ENCODE measurements around the gene EGFL8. TPM values are rescaled to one million over a fixed set of nuclear protein-coding genes. Genes with fewer than 3 reads are reported as not detected.
A peak's percentile ranks its signal among the peaks of the same experiment; 100 is the strongest.

The EGFL8 gene
- total and polyA plus RNA-seq, 9 of the 15 experiments (the other 6 are each of a cell fraction or from before 2014, with no cell fraction given) = 2.2 to 47.4 (median 14.2) TPM

GRCh38 chr6:32131439-32131948 lies 32.9 kb upstream of the EGFL8 start (continued):
- TF ChIP-seq ZNF318 (IDR thresholded peaks at IDR 0.05; ENCODE audit: borderline replicate concordance in 1 of 2, low read depth in 1 of 2) (no peak), NUFIP1 (IDR thresholded peaks at IDR 0.05; ENCODE audit: partially characterized antibody) (no peak), EZH2 (IDR thresholded peaks at IDR 0.05; ENCODE audit: borderline replicate concordance, low read depth, low read length) (peak; percentile 82; the same call in 1 of the 2 replicates), ERF (CRISPR knock-in tag; IDR thresholded peaks at IDR 0.05) (no peak), ARNT (IDR thresholded peaks at IDR 0.05) (peak; percentile 98 to 99), TAF9B (IDR thresholded peaks at IDR 0.05; ENCODE audit: partially characterized antibody) (no peak), ZEB2 (IDR thresholded peaks at IDR 0.05) (peak; percentile 97), TAF15 (IDR thresholded peaks at IDR 0.05; ENCODE audit: low read depth, low read length) (no peak), CTCF (IDR thresholded peaks at IDR 0.05 in 2 of 3, conservative IDR thresholded peaks at IDR 0.05 in 1 of 3; ENCODE audit: insufficient read depth in 2 of 3, low read depth in 1 of 3, low read length in 3 of 3) (no peak), PHTF2 (CRISPR knock-in tag; IDR thresholded peaks at IDR 0.05) (no peak), RUNX1 (IDR thresholded peaks at IDR 0.05; ENCODE audit: low read depth) (peak; percentile 75; the same call in 1 of the 2 replicates), NCOA1 (IDR thresholded peaks at IDR 0.05; ENCODE audit: low read depth) (peak; percentile 91; the same call in 1 of the 2 replicates), ZNF511 (CRISPR knock-in tag; IDR thresholded peaks at IDR 0.05) (no peak), NCOR1 (IDR thresholded peaks at IDR 0.05) (peak; percentile 100), NFIC (IDR thresholded peaks at IDR 0.05) (peak; percentile 97), MITF (IDR thresholded peaks at IDR 0.05) (peak; percentile 91), DDX20 (tag; IDR thresholded peaks at IDR 0.05; ENCODE audit: low read depth) (no peak), CC2D1A (IDR thresholded peaks at IDR 0.05) (peak; percentile 100)

Measured in K562 (cell line).